CD8-positive, alpha-beta memory T cell (primary cell): Measurements from ENCODE around the gene TBX19. TPM values are rescaled to one million over a fixed set of nuclear protein-coding genes. Genes with fewer than 3 reads are reported as not detected.
"Not testable (repeated sequence)": the region's sequence is repeated elsewhere in the genome, so short reads cannot be mapped to it uniquely, and the experiment has no call there.

Source experiments
- CTCF ChIA-PET: fragments of 350-600 bp; sonication (Branson Sonifier 250); formaldehyde crosslinking; loops from one replicate; lab custom pipeline; 2021; ENCODE audit warnings: antibody characterized with exemption; lab: Charles Lee
- POLR2A ChIA-PET: fragments of 350-600 bp; sonication (Branson Sonifier 250); formaldehyde crosslinking; loops from one replicate; lab custom pipeline; 2021; ENCODE audit warnings: antibody characterized with exemption; lab: Charles Lee
- DNase-seq, 5 donors: peaks; one replicate each; pipeline versions ENCODE4 v3.0.0 to v3.0.0-alpha.2; 2020 to 2022; ENCODE audit warnings: mixed read lengths in 1 of 5
- H3K27ac ChIP-seq: one replicate; pipeline ENCODE4 v1.7.0; 2013; ENCODE audit warnings: low read depth, mild to moderate bottlenecking, low read length, moderate library complexity
- H3K27me3 ChIP-seq: 2 replicates; pipeline ENCODE4 v1.7.0; 2013; ENCODE audit warnings: low read length, mild to moderate bottlenecking; ENCODE audit not compliant: insufficient read depth, poor library complexity, severe bottlenecking
- H3K36me3 ChIP-seq: 2 replicates; pipeline ENCODE4 v1.7.0; 2013; ENCODE audit warnings: mild to moderate bottlenecking, low read length, moderate library complexity; ENCODE audit not compliant: insufficient read depth
- H3K4me1 ChIP-seq: 2 replicates; pipeline ENCODE4 v1.7.0; 2013; ENCODE audit warnings: mild to moderate bottlenecking, low read length, moderate library complexity; ENCODE audit not compliant: insufficient read depth
- H3K4me3 ChIP-seq: 2 replicates; pipeline ENCODE4 v1.7.0; 2013; ENCODE audit warnings: mild to moderate bottlenecking, low read length
- H3K9me3 ChIP-seq: 2 replicates; pipeline ENCODE4 v1.7.0; 2013; ENCODE audit warnings: mild to moderate bottlenecking, low read length
- H3K27ac Mint-ChIP-seq, 8 donors: one replicate each; pipeline ENCODE4 v1.8.0; 2020 to 2021; ENCODE audit warnings: mixed read lengths in 8 of 8, mild to moderate bottlenecking in 6 of 8, inconsistent platforms in 3 of 8, moderate library complexity in 3 of 8
- H3K27me3 Mint-ChIP-seq, 2 donors: one replicate each; pipeline ENCODE4 v1.8.0; 2020 to 2021; ENCODE audit warnings: mixed read lengths in 2 of 2, mild to moderate bottlenecking in 1 of 2, moderate library complexity in 1 of 2
- H3K36me3 Mint-ChIP-seq, 3 donors: one replicate each; pipeline ENCODE4 v1.8.0; 2020 to 2021; ENCODE audit warnings: mixed read lengths in 3 of 3, inconsistent platforms in 1 of 3, mild to moderate bottlenecking in 1 of 3
- H3K4me1 Mint-ChIP-seq, 3 donors: one replicate each; pipeline ENCODE4 v1.8.0; 2020 to 2021; ENCODE audit warnings: mixed read lengths in 3 of 3, inconsistent platforms in 1 of 3, mild to moderate bottlenecking in 1 of 3
- H3K4me3 Mint-ChIP-seq, 7 donors: one replicate each; pipeline ENCODE4 v1.8.0; 2020 to 2021; ENCODE audit warnings: mixed read lengths in 7 of 7, mild to moderate bottlenecking in 6 of 7, moderate library complexity in 4 of 7, inconsistent platforms in 2 of 7
- H3K9me3 Mint-ChIP-seq, 5 donors: one replicate each; pipeline ENCODE4 v1.8.0; 2020 to 2022; ENCODE audit warnings: mixed read lengths in 5 of 5, mild to moderate bottlenecking in 3 of 5, moderate library complexity in 2 of 5, inconsistent platforms in 1 of 5
- polyA plus RNA-seq: library from polyadenylated mRNA; unstranded; fragments of 300-500 nt; fragmentation: Illumina TruSeq; gene quantifications from one replicate; pipeline ENCODE4 v1.2.3, GENCODE V29; 2021
- total RNA-seq, 2 experiments: library from RNA; stranded (reverse); gene quantifications; one replicate each; pipeline ENCODE4 v1.2.3, GENCODE V29; 2021

Gene TBX19
- total and polyA plus RNA-seq, 3 experiments from 2014 or later = 0.91 to 2.3 (median 1.4) TPM

- H3K9me3 ChIP-seq, H3K4me1 Mint-ChIP-seq, H3K4me3 Mint-ChIP-seq, H3K27me3 Mint-ChIP-seq, H3K27ac ChIP-seq, DNase-seq, H3K4me3 ChIP-seq, H3K27ac Mint-ChIP-seq, H3K4me1 ChIP-seq, H3K27me3 ChIP-seq, H3K36me3 Mint-ChIP-seq, H3K9me3 Mint-ChIP-seq, POLR2A ChIA-PET, H3K36me3 ChIP-seq: not testable (repeated sequence)
- CTCF ChIA-PET = interaction anchor here (1.1 kb wide), 1 partner anchor 12 kb away, joined by 4 read pairs; no protein-coding TSS in a partner anchor
Measured at GRCh38 chr1:168354335-168355269, 73.9 kb downstream of the TBX19 start.

- no peak overlapping the region for H3K27ac ChIP-seq
Measured at GRCh38 chr1:168360151-168361021, 79.7 kb downstream of the TBX19 start.

GRCh38 chr1:168361252-168361651 lies 80.6 kb downstream of the TBX19 start:
- no peak for DNase-seq
- Mint-ChIP-seq H3K36me3 (no peaks in the 10 kb centered on the region), H3K27ac (peak overlapping the region; percentile 9 to 99 (median 79)), H3K4me3 (peak overlapping the region in 4 of 7 donors; percentile 5 to 55 (median 30)), H3K27me3 (peaks cover 0 to 1% of the 10 kb centered on the region in 2 donors), H3K9me3 (peaks cover 0 to 2% (median 0%) of the 10 kb centered on the region in 5 donors), H3K4me1 (peaks cover 51 to 60% (median 60%) of the 10 kb centered on the region in 3 donors)
- CTCF ChIA-PET = interaction anchor here (8.2 kb wide), 1 partner anchor 18 kb away, joined by 125 read pairs; no protein-coding TSS in a partner anchor
- no peaks in the 10 kb centered on the region for H3K27me3 ChIP-seq
- H3K36me3 ChIP-seq = no peaks in the 10 kb centered on the region
- no peaks in the 10 kb centered on the region for H3K9me3 ChIP-seq
- H3K4me3 ChIP-seq = no peak overlapping the region
- peaks cover 34% of the 10 kb centered on the region for H3K4me1 ChIP-seq
- H3K27ac ChIP-seq = no peak overlapping the region
- POLR2A ChIA-PET = no interaction called here

More at GRCh38 chr1:168360151-168361021, 79.7 kb downstream of the TBX19 start:
- Histone ChIP-seq H3K4me1 (peaks cover 34% of the 10 kb centered on the region), H3K4me3 (no peak overlapping the region), H3K36me3 (no peaks in the 10 kb centered on the region), H3K9me3 (no peaks in the 10 kb centered on the region), H3K27me3 (no peaks in the 10 kb centered on the region)
- peaks cover 0 to 1% of the 10 kb centered on the region in 2 donors for H3K27me3 Mint-ChIP-seq
- H3K4me3 Mint-ChIP-seq = peak overlapping the region in 6 of 7 donors; percentile 19 to 65 (median 40)
- no peak for DNase-seq
- no peaks in the 10 kb centered on the region for H3K36me3 Mint-ChIP-seq
- H3K27ac Mint-ChIP-seq = peak overlapping the region; percentile 26 to 98 (median 80)
- ChIA-PET POLR2A (no interaction called here), CTCF (interaction anchor here (1.4 to 8.2 kb wide), 2 partner anchors 17 to 81 kb away, joined by 3 to 125 read pairs; no protein-coding TSS in a partner anchor)
- peaks cover 46 to 52% (median 52%) of the 10 kb centered on the region in 3 donors for H3K4me1 Mint-ChIP-seq
- no peaks in the 10 kb centered on the region for H3K9me3 Mint-ChIP-seq

DNA sequence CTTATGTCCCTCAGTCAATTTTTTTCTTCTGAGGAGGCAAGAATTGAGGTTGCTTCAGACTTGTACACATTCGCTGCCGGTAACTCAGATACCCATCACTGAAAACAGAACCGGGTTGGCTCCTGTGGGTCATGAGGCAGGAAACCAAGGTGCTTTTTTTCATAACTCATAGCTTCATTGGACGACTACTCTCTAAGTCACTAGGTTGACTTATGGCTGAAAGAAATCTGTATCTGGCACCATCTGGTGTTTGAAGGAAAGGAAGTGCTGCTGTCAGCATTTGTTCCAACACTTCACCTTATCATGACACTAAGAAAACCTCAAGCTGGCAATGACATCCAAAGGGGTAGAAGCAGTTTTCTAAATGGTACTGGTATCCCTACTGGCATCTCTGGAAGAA lies 82.3 kb downstream of the TBX19 start:
- Histone ChIP-seq H3K4me1 (peaks cover 34% of the 10 kb centered on the region), H3K4me3 (peak overlapping the region; percentile 5), H3K27ac (no peak overlapping the region), H3K9me3 (no peaks in the 10 kb centered on the region), H3K36me3 (no peaks in the 10 kb centered on the region), H3K27me3 (no peaks in the 10 kb centered on the region)
- peaks cover 0 to 3% (median 0%) of the 10 kb centered on the region in 5 donors for H3K9me3 Mint-ChIP-seq
- POLR2A ChIA-PET = interaction anchor here (1.2 to 2.0 kb wide), 3 partner anchors 15 to 45 kb away, joined by 3 to 10 read pairs (median 5); no protein-coding TSS in a partner anchor
- H3K4me3 Mint-ChIP-seq = peak overlapping the region; percentile 21 to 83 (median 72)
- DNase-seq = peak; percentile 27 to 85 (median 52)
- CTCF ChIA-PET = interaction anchor here (1.0 to 8.2 kb wide), 8 partner anchors 13 to 76 kb away, joined by 3 to 125 read pairs (median 6); no protein-coding TSS in a partner anchor
- H3K4me1 Mint-ChIP-seq = peaks cover 51 to 61% (median 60%) of the 10 kb centered on the region in 3 donors
- no peaks in the 10 kb centered on the region for H3K36me3 Mint-ChIP-seq
- H3K27ac Mint-ChIP-seq = peak overlapping the region; percentile 85 to 99 (median 96)
- no peaks in the 10 kb centered on the region for H3K27me3 Mint-ChIP-seq

Other genes starting within 250 kb of the TBX19 start
- under 1 TPM; 0.48 to 0.73 TPM for gene GPR161, start 143.9 kb upstream of the TBX19 start, total RNA-seq
- 0.10 TPM for gene GPR161, start 143.9 kb upstream of the TBX19 start, polyA plus RNA-seq
- gene TIPRL, start 101.9 kb upstream of the TBX19 start, total RNA-seq = 10 to 100 TPM; 41.5 to 46.9 TPM
- gene TIPRL, start 101.9 kb upstream of the TBX19 start, polyA plus RNA-seq = 38.0 TPM
- gene SFT2D2, start 54.9 kb upstream of the TBX19 start, total RNA-seq = 10 to 100 TPM; 44.4 to 45.1 TPM
- 46.0 TPM for gene SFT2D2, start 54.9 kb upstream of the TBX19 start, polyA plus RNA-seq